Measurements from ENCODE around the gene MCOLN2. TPM values are rescaled to one million over a fixed set of nuclear protein-coding genes. Genes with fewer than 3 reads are reported as not detected.
"Not testable (repeated sequence)": the region's sequence is repeated elsewhere in the genome, so short reads cannot be mapped to it uniquely, and the experiment has no call there.

Gene MCOLN2
- total RNA-seq, 1 donor from 2014 or later, result 117 TPM

- H3K4me1 Mint-ChIP-seq (ENCODE audit: low read depth), result peaks cover 33% of the 10 kb centered on the region
- H3K9me3 Mint-ChIP-seq, result peaks cover 49% of the 10 kb centered on the region
- H3K27ac Mint-ChIP-seq; H3K4me3 Mint-ChIP-seq; intact Hi-C loops (cut with micrococcal nuclease); DNase-seq (ENCODE audit: low spot score): not testable (repeated sequence)
- peaks cover 29% of the 10 kb centered on the region for H3K36me3 Mint-ChIP-seq (ENCODE audit: low read depth)
- peaks cover 13% of the 10 kb centered on the region for H3K27me3 Mint-ChIP-seq (ENCODE audit: insufficient read depth)
These were observed 8.7 kb upstream of the MCOLN2 start for GRCh38 chr1:85005641-85006040.

GRCh38 chr1:85001742-85002141 lies 4.8 kb upstream of the MCOLN2 start:
- Mint-ChIP-seq H3K27ac (no peak overlapping the region), H3K36me3 (ENCODE audit: low read depth) (peaks cover 25% of the 10 kb centered on the region), H3K27me3 (ENCODE audit: insufficient read depth) (peaks cover 13% of the 10 kb centered on the region), H3K4me3 (no peak overlapping the region), H3K4me1 (ENCODE audit: low read depth) (peaks cover 42% of the 10 kb centered on the region), H3K9me3 (peaks cover 30% of the 10 kb centered on the region)
- no peak for DNase-seq (ENCODE audit: low spot score)
- intact Hi-C loops (cut with micrococcal nuclease), result no loop called here

GRCh38 chr1:84998642-84999280 lies 1.8 kb upstream of the MCOLN2 start:
- H3K4me1 Mint-ChIP-seq (ENCODE audit: low read depth), result peaks cover 40% of the 10 kb centered on the region

GRCh38 chr1:84997667-84998600 lies 1.0 kb upstream of the MCOLN2 start:
- Mint-ChIP-seq H3K9me3 (no peaks in the 10 kb centered on the region), H3K4me3 (peak overlapping the region; percentile 88), H3K27ac (peak overlapping the region; percentile 74), H3K27me3 (ENCODE audit: insufficient read depth) (peaks cover 13% of the 10 kb centered on the region), H3K36me3 (ENCODE audit: low read depth) (peaks cover 21% of the 10 kb centered on the region), H3K4me1 (ENCODE audit: low read depth) (peaks cover 46% of the 10 kb centered on the region)
- intact Hi-C loops (cut with micrococcal nuclease), result loop anchor here (1.0 to 5.0 kb wide), 7 partner anchors 51 to 426 kb away; partner anchors contain the start of genes BCL10, CTBS, MCOLN3 and SYDE2
- no peak for DNase-seq (ENCODE audit: low spot score)

More at GRCh38 chr1:84998642-84999280, 1.8 kb upstream of the MCOLN2 start:
- H3K9me3 Mint-ChIP-seq, result peaks cover 3% of the 10 kb centered on the region
- H3K36me3 Mint-ChIP-seq (ENCODE audit: low read depth), result peaks cover 21% of the 10 kb centered on the region
- DNase-seq (ENCODE audit: low spot score), result no peak
- intact Hi-C loops (cut with micrococcal nuclease), result loop anchor here (2.0 to 5.0 kb wide), 4 partner anchors 202 to 426 kb away; partner anchors contain the start of genes BCL10, CTBS and SYDE2
- peak overlapping the region; percentile 88 for H3K4me3 Mint-ChIP-seq
- H3K27me3 Mint-ChIP-seq (ENCODE audit: insufficient read depth), result peaks cover 13% of the 10 kb centered on the region
- peak overlapping the region; percentile 56 for H3K27ac Mint-ChIP-seq

- intact Hi-C loops (cut with micrococcal nuclease), result loop anchor here (1.0 to 5.0 kb wide), 11 partner anchors 7 to 423 kb away; partner anchors contain the start of genes BCL10, C1orf52, CTBS and MCOLN3
- H3K27me3 Mint-ChIP-seq (ENCODE audit: insufficient read depth), result peaks cover 9% of the 10 kb centered on the region
- H3K9me3 Mint-ChIP-seq, result no peaks in the 10 kb centered on the region
- H3K4me1 Mint-ChIP-seq (ENCODE audit: low read depth), result peaks cover 61% of the 10 kb centered on the region
- no peak for DNase-seq (ENCODE audit: low spot score)
- H3K36me3 Mint-ChIP-seq (ENCODE audit: low read depth), result peaks cover 31% of the 10 kb centered on the region
- peak overlapping the region; percentile 87 for H3K4me3 Mint-ChIP-seq
- peak overlapping the region; percentile 88 for H3K27ac Mint-ChIP-seq
These were observed 1.2 kb downstream of the MCOLN2 start for GRCh38 chr1:84995484-84996334.

GRCh38 chr1:84991097-84991920 lies 5.6 kb downstream of the MCOLN2 start:
- Mint-ChIP-seq H3K27me3 (ENCODE audit: insufficient read depth) (no peaks in the 10 kb centered on the region), H3K4me1 (ENCODE audit: low read depth) (peaks cover 65% of the 10 kb centered on the region), H3K36me3 (ENCODE audit: low read depth) (peaks cover 41% of the 10 kb centered on the region), H3K27ac (peak overlapping the region; percentile 55), H3K9me3 (no peaks in the 10 kb centered on the region), H3K4me3 (peak overlapping the region; percentile 52)
- no peak for DNase-seq (ENCODE audit: low spot score)
- intact Hi-C loops (cut with micrococcal nuclease), result no loop called here

GRCh38 chr1:84988588-84988987 lies 8.3 kb downstream of the MCOLN2 start:
- intact Hi-C loops (cut with micrococcal nuclease), result loop anchor here (1.0 to 5.0 kb wide), 3 partner anchors 8 to 39 kb away; no protein-coding TSS in a partner anchor
- Mint-ChIP-seq H3K27me3 (ENCODE audit: insufficient read depth) (no peaks in the 10 kb centered on the region), H3K4me1 (ENCODE audit: low read depth) (peaks cover 71% of the 10 kb centered on the region), H3K27ac (peak overlapping the region; percentile 75), H3K9me3 (peaks cover 8% of the 10 kb centered on the region), H3K4me3 (peak overlapping the region; percentile 45), H3K36me3 (ENCODE audit: low read depth) (peaks cover 47% of the 10 kb centered on the region)
- peak; percentile 19 for DNase-seq (ENCODE audit: low spot score)

- not testable (repeated sequence) for H3K4me3 Mint-ChIP-seq; H3K9me3 Mint-ChIP-seq; H3K27me3 Mint-ChIP-seq (ENCODE audit: insufficient read depth); H3K27ac Mint-ChIP-seq; DNase-seq (ENCODE audit: low spot score)
- peaks cover 38% of the 10 kb centered on the region for H3K36me3 Mint-ChIP-seq (ENCODE audit: low read depth)
- intact Hi-C loops (cut with micrococcal nuclease), result loop anchor here (5.0 kb wide), 1 partner anchor 41 kb away; no protein-coding TSS in a partner anchor
- peaks cover 52% of the 10 kb centered on the region for H3K4me1 Mint-ChIP-seq (ENCODE audit: low read depth)
These were observed 10.4 kb downstream of the MCOLN2 start for GRCh38 chr1:84986561-84986960.

- H3K27me3 Mint-ChIP-seq (ENCODE audit: insufficient read depth), result peaks cover 3% of the 10 kb centered on the region
- DNase-seq (ENCODE audit: low spot score), result no peak
- H3K27ac Mint-ChIP-seq, result no peak overlapping the region
- H3K4me3 Mint-ChIP-seq, result no peak overlapping the region
- H3K9me3 Mint-ChIP-seq, result peaks cover 20% of the 10 kb centered on the region
- peaks cover 45% of the 10 kb centered on the region for H3K36me3 Mint-ChIP-seq (ENCODE audit: low read depth)
- intact Hi-C loops (cut with micrococcal nuclease), result loop anchor here (5.0 kb wide), 1 partner anchor 42 kb away; no protein-coding TSS in a partner anchor
- peaks cover 56% of the 10 kb centered on the region for H3K4me1 Mint-ChIP-seq (ENCODE audit: low read depth)
These were observed 11.5 kb downstream of the MCOLN2 start for GRCh38 chr1:84985365-84985764.

GRCh38 chr1:84982395-84982794 lies 14.5 kb downstream of the MCOLN2 start:
- Mint-ChIP-seq H3K27ac (no peak overlapping the region), H3K27me3 (ENCODE audit: insufficient read depth) (peaks cover 3% of the 10 kb centered on the region), H3K4me3 (no peak overlapping the region), H3K36me3 (ENCODE audit: low read depth) (peaks cover 59% of the 10 kb centered on the region), H3K9me3 (peaks cover 34% of the 10 kb centered on the region), H3K4me1 (ENCODE audit: low read depth) (peaks cover 70% of the 10 kb centered on the region)
- intact Hi-C loops (cut with micrococcal nuclease), result no loop called here
- no peak for DNase-seq (ENCODE audit: low spot score)

GRCh38 chr1:84975035-84975434 lies 21.9 kb downstream of the MCOLN2 start:
- Mint-ChIP-seq H3K4me1 (ENCODE audit: low read depth) (peaks cover 86% of the 10 kb centered on the region), H3K27ac (peak overlapping the region; percentile 41), H3K4me3 (no peak overlapping the region), H3K27me3 (ENCODE audit: insufficient read depth) (no peaks in the 10 kb centered on the region), H3K9me3 (peaks cover 16% of the 10 kb centered on the region), H3K36me3 (ENCODE audit: low read depth) (peaks cover 49% of the 10 kb centered on the region)
- intact Hi-C loops (cut with micrococcal nuclease), result no loop called here
- DNase-seq (ENCODE audit: low spot score), result no peak

Measured in activated T-helper 1 cell treated with anti-CD3 and anti-CD28 coated beads, Interleukin-12 subunit alpha, Interleukin-12 subunit beta, Interleukin-2, Interleukin-4 antibody, amounts not matched to agents 30 ng/mL and 10 ng/mL and 1 ng/mL, durations not matched to agents 14 hours and 24 hours and 36 hours (primary cell).